Activated CD8-positive, alpha-beta memory T cell treated with anti-CD3 and anti-CD28 coated beads, Interleukin-2, amount 10 ng/mL, durations not matched to agents 7 days and 5 days (primary cell): ENCODE measurements around the gene MPDZ. TPM values are rescaled to one million over a fixed set of nuclear protein-coding genes. Genes with fewer than 3 reads are reported as not detected.
"Not testable (repeated sequence)": the region's sequence is repeated elsewhere in the genome, so short reads cannot be mapped to it uniquely, and the experiment has no call there.

Source experiments
- ATAC-seq: fragments of 150-1000 bp; cut with Tn5 transposase; one replicate; pipeline ENCODE4 v1.10.0; 2021; ENCODE audit warnings: moderate library complexity
- CTCF ChIA-PET: fragments of 350-600 bp; sonication (Branson Sonifier 250); formaldehyde crosslinking; loops from one replicate; lab custom pipeline; 2021; ENCODE audit warnings: antibody characterized with exemption; lab: Charles Lee
- DNase-seq: peaks from one replicate; pipeline ENCODE4 v3.0.0-alpha.2; 2020
- H3K27ac Mint-ChIP-seq: one replicate; pipeline ENCODE4 v1.8.0; 2021; ENCODE audit warnings: mild to moderate bottlenecking, mixed read lengths
- H3K27me3 Mint-ChIP-seq: one replicate; pipeline ENCODE4 v1.8.0; 2021; ENCODE audit warnings: mixed read lengths
- H3K36me3 Mint-ChIP-seq: one replicate; pipeline ENCODE4 v1.8.0; 2021; ENCODE audit warnings: mild to moderate bottlenecking, mixed read lengths
- H3K4me1 Mint-ChIP-seq: one replicate; pipeline ENCODE4 v1.8.0; 2021; ENCODE audit warnings: mixed read lengths
- H3K4me3 Mint-ChIP-seq: one replicate; pipeline ENCODE4 v1.8.0; 2021; ENCODE audit warnings: mild to moderate bottlenecking, moderate library complexity, mixed read lengths
- H3K9me3 Mint-ChIP-seq: one replicate; pipeline ENCODE4 v1.8.0; 2022; ENCODE audit warnings: low read depth, mixed read lengths
- total RNA-seq, 2 experiments: library from RNA; stranded (reverse); gene quantifications; one replicate each; pipeline ENCODE4 v1.2.3, GENCODE V29; 2021

The MPDZ gene
- total RNA-seq, 2 experiments from 2014 or later, result not detected

GRCh38 chr9:13234932-13235331, 44.6 kb downstream of the MPDZ start:
- CTCF ChIA-PET, result no interaction called here
- Mint-ChIP-seq H3K27ac (no peak overlapping the region), H3K4me3 (no peak overlapping the region), H3K9me3 (no peaks in the 10 kb centered on the region), H3K27me3 (no peaks in the 10 kb centered on the region), H3K36me3 (no peaks in the 10 kb centered on the region), H3K4me1 (no peaks in the 10 kb centered on the region)
- no peak for DNase-seq
- no peak for ATAC-seq

GRCh38 chr9:13228431-13228830, 51.1 kb downstream of the MPDZ start:
- H3K9me3 Mint-ChIP-seq, result peaks cover 2% of the 10 kb centered on the region
- H3K36me3 Mint-ChIP-seq, result no peaks in the 10 kb centered on the region
- no peak overlapping the region for H3K27ac Mint-ChIP-seq
- no peaks in the 10 kb centered on the region for H3K27me3 Mint-ChIP-seq
- H3K4me1 Mint-ChIP-seq, result no peaks in the 10 kb centered on the region
- ATAC-seq (no peak), DNase-seq (no peak)
- no peak overlapping the region for H3K4me3 Mint-ChIP-seq
- CTCF ChIA-PET, result no interaction called here

DNA sequence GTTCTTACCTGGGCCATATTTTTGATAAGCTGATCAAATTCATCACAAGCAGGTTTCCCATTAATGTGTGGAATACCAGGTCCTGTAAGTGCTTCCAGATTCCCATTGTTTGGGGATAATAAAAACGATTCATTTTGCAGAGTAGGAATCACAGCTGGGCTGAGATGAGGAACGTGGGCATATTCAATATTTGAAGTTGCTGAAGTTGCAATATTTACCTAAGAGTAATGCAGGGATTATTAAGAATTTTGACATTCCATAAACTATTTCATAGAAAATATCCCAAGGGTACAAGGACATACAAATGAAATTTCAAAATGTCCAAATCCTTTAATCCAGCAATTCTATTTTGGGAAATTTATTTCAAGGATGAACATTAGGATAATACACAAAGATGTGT, 55.1 kb downstream of the MPDZ start:
- H3K4me1 Mint-ChIP-seq, result no peaks in the 10 kb centered on the region
- CTCF ChIA-PET, result no interaction called here
- ATAC-seq (no peak), DNase-seq (no peak)
- no peaks in the 10 kb centered on the region for H3K36me3 Mint-ChIP-seq
- H3K4me3 Mint-ChIP-seq, result no peak overlapping the region
- no peak overlapping the region for H3K27ac Mint-ChIP-seq
- no peaks in the 10 kb centered on the region for H3K27me3 Mint-ChIP-seq
- H3K9me3 Mint-ChIP-seq, result peaks cover 2% of the 10 kb centered on the region

GRCh38 chr9:13222733-13223132, 56.8 kb downstream of the MPDZ start:
- H3K27me3 Mint-ChIP-seq, H3K9me3 Mint-ChIP-seq, H3K27ac Mint-ChIP-seq, ATAC-seq, H3K4me1 Mint-ChIP-seq, DNase-seq, H3K36me3 Mint-ChIP-seq, H3K4me3 Mint-ChIP-seq, CTCF ChIA-PET: not testable (repeated sequence)

- ATAC-seq (no peak), DNase-seq (no peak)
- CTCF ChIA-PET, result no interaction called here
- Mint-ChIP-seq H3K4me3 (no peak overlapping the region), H3K27ac (no peak overlapping the region), H3K9me3 (peaks cover 2% of the 10 kb centered on the region), H3K36me3 (no peaks in the 10 kb centered on the region), H3K4me1 (no peaks in the 10 kb centered on the region), H3K27me3 (no peaks in the 10 kb centered on the region)
Measured at GRCh38 chr9:13221741-13222140, 57.8 kb downstream of the MPDZ start.

DNA sequence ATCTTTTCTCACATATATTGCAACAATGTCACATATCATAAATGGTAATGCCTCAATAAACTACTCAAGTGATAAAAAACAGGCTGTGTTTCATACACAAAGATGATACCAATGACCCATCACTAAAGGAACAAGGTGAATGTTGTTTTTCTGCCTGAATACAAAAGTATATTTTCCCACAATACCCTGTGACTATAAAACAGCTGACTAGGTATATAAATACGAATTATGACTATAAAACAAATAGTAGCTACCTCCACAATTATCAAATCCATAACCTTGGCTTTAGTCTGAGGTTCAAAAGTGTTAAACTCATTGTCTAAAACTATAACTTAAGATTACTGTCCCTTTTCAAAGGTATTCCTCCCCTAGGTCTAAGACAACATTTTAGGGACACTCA, 58.7 kb downstream of the MPDZ start:
- Mint-ChIP-seq H3K27me3 (no peaks in the 10 kb centered on the region), H3K4me3 (no peak overlapping the region), H3K36me3 (no peaks in the 10 kb centered on the region), H3K9me3 (peaks cover 2% of the 10 kb centered on the region), H3K4me1 (no peaks in the 10 kb centered on the region), H3K27ac (no peak overlapping the region)
- ATAC-seq (no peak), DNase-seq (no peak)
- CTCF ChIA-PET, result no interaction called here

DNA sequence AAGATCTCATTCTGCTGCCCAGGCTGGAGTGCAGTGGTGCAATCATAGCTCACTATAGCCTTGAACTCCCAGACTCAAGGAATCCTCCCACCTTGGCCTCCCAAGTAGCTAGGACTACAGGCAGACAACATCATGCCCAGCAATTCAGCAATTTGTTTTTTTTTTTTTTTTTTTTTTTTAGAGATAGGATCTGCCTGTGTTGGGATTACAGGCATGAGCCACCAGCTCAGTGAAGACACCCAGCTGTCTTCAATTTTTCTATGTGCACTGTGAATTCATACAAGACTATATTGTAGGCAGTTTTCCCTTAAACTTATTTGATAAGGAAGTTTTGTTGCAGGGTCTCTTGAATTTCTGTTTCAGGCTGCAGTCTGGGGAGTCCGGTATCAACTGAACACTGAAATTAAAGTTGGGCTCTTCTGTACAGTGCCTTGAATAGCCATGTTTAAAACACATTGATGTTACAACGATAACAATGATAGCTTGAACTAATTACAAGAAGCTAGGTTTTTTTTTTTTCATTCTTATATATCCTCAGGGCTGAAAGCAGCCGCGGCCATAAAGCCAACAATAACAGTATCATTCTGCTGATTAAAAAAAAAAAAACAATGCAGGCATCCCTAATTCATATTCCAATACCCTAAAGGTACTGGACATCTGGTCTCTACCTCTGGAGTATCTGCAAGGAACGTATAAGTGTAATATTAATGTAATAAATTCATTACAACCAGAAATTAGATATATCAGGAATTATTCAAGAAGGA, 63.5 kb downstream of the MPDZ start:
- Mint-ChIP-seq H3K9me3 (no peaks in the 10 kb centered on the region), H3K27me3 (no peaks in the 10 kb centered on the region), H3K4me1 (no peaks in the 10 kb centered on the region), H3K27ac (no peak overlapping the region), H3K4me3 (no peak overlapping the region), H3K36me3 (no peaks in the 10 kb centered on the region)
- ATAC-seq (no peak), DNase-seq (no peak)
- CTCF ChIA-PET, result no interaction called here

- CTCF ChIA-PET, result no interaction called here
- Mint-ChIP-seq H3K9me3 (peaks cover 4% of the 10 kb centered on the region), H3K4me3 (no peak overlapping the region), H3K36me3 (no peaks in the 10 kb centered on the region), H3K27ac (no peak overlapping the region), H3K27me3 (no peaks in the 10 kb centered on the region), H3K4me1 (no peaks in the 10 kb centered on the region)
- ATAC-seq (no peak), DNase-seq (no peak)
Measured at GRCh38 chr9:13213998-13214397, 65.5 kb downstream of the MPDZ start.

DNA sequence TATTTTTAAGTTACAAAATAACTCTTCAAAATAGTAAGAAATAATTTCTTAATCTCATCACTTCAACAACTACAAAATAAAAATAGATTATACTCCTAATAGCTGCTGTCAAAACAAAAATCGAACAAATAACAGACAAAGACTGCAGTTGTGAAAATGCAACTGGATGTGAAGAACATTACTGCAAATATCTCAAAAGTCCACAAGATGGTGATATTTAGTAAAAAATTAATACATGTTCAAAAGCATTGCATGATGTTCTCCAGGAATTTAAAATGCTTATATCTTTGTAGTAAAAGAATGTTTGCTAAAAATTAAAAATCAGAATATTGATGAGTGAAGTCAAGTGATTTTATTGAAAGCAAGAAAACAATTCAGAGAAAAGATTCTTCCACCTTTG, 66.2 kb downstream of the MPDZ start:
- Mint-ChIP-seq H3K36me3 (no peaks in the 10 kb centered on the region), H3K27me3 (no peaks in the 10 kb centered on the region), H3K4me1 (no peaks in the 10 kb centered on the region), H3K27ac (no peak overlapping the region), H3K4me3 (no peak overlapping the region), H3K9me3 (peaks cover 4% of the 10 kb centered on the region)
- DNase-seq (no peak), ATAC-seq (no peak)
- CTCF ChIA-PET, result no interaction called here

- H3K36me3 Mint-ChIP-seq, result no peaks in the 10 kb centered on the region
Measured at GRCh38 chr9:13210306-13210705, 69.2 kb downstream of the MPDZ start.

GRCh38 chr9:13209498-13209897, 70.0 kb downstream of the MPDZ start:
- no peak overlapping the region for H3K4me3 Mint-ChIP-seq
- H3K4me1 Mint-ChIP-seq, result no peaks in the 10 kb centered on the region
- no peak overlapping the region for H3K27ac Mint-ChIP-seq
- no peak for DNase-seq
- H3K9me3 Mint-ChIP-seq, result peaks cover 4% of the 10 kb centered on the region
- no peak for ATAC-seq
- no peaks in the 10 kb centered on the region for H3K27me3 Mint-ChIP-seq
- H3K36me3 Mint-ChIP-seq, result no peaks in the 10 kb centered on the region
- CTCF ChIA-PET, result no interaction called here

More at GRCh38 chr9:13210306-13210705, 69.2 kb downstream of the MPDZ start:
- no peaks in the 10 kb centered on the region for H3K4me1 Mint-ChIP-seq
- H3K9me3 Mint-ChIP-seq, result peaks cover 4% of the 10 kb centered on the region
- DNase-seq, result no peak
- no peak overlapping the region for H3K27ac Mint-ChIP-seq
- H3K27me3 Mint-ChIP-seq, result no peaks in the 10 kb centered on the region
- no peak overlapping the region for H3K4me3 Mint-ChIP-seq
- CTCF ChIA-PET, result no interaction called here
- no peak for ATAC-seq

GRCh38 chr9:13205824-13206223, 73.7 kb downstream of the MPDZ start:
- Mint-ChIP-seq H3K36me3 (no peaks in the 10 kb centered on the region), H3K27ac (no peak overlapping the region), H3K9me3 (peaks cover 6% of the 10 kb centered on the region), H3K4me1 (no peaks in the 10 kb centered on the region), H3K4me3 (no peak overlapping the region), H3K27me3 (no peaks in the 10 kb centered on the region)
- CTCF ChIA-PET, result no interaction called here
- no peak for ATAC-seq
- DNase-seq, result no peak

DNA sequence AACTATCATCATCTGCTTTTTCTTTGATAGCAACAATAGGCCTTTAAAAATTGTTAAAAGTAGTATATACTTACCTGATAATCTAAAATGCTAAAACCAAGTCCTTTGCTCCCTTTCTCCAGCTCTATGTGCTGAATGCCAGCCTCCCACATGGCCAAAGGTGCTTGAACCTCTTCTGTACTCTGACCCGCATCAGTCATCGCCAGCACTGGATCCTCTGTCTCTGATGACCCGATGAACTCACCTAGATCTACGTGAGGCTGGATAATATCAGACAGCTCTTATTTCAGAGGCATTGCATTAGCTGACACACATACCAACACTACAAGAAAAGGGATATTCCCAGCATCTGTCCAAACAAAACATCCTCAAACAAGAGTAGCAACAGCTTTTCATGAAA, 89.5 kb downstream of the MPDZ start:
- CTCF ChIA-PET, result no interaction called here
- Mint-ChIP-seq H3K36me3 (no peaks in the 10 kb centered on the region), H3K27ac (no peak overlapping the region), H3K4me3 (no peak overlapping the region), H3K4me1 (no peaks in the 10 kb centered on the region), H3K27me3 (no peaks in the 10 kb centered on the region), H3K9me3 (peaks cover 7% of the 10 kb centered on the region)
- no peak for DNase-seq
- no peak for ATAC-seq

- no peaks in the 10 kb centered on the region for H3K4me1 Mint-ChIP-seq
- peaks cover 7% of the 10 kb centered on the region for H3K9me3 Mint-ChIP-seq
- CTCF ChIA-PET, result no interaction called here
Measured at GRCh38 chr9:13189362-13189761, 90.1 kb downstream of the MPDZ start.

More at GRCh38 chr9:13189362-13189761, 90.1 kb downstream of the MPDZ start:
- Mint-ChIP-seq H3K27me3 (no peaks in the 10 kb centered on the region), H3K27ac (no peak overlapping the region), H3K4me3 (no peak overlapping the region), H3K36me3 (no peaks in the 10 kb centered on the region)
- ATAC-seq (no peak), DNase-seq (no peak)
